Tibial artery (tissue), 4 donors: Measurements from ENCODE around the gene OSMR.

Experiments used
- DNase-seq, 2 donors: peaks; one replicate each; pipeline ENCODE4 v3.0.0-alpha.2; 2019
- H3K27ac ChIP-seq, 2 donors: fragments of 200-600 bp; sonication (generic) in 1 of 2; 1 replicate in 1 of 2; 2 replicates in 1 of 2; pipeline ENCODE4 v1.5.1; 2018 to 2019; ENCODE audit warnings: mild to moderate bottlenecking in 1 of 2
- H3K27me3 ChIP-seq, 2 donors: fragments of 200-600 bp; sonication (generic) in 1 of 2; one replicate each; pipeline versions ENCODE4 v1.5.1 to v1.6.0; 2016 to 2019
- H3K36me3 ChIP-seq, 3 donors: fragments of 200-600 bp; sonication (generic) in 2 of 3; one replicate each; pipeline ENCODE4 v1.5.1; 2016 to 2019; ENCODE audit warnings: mild to moderate bottlenecking in 2 of 3
- H3K4me1 ChIP-seq, 4 donors: fragments of 200-600 bp; sonication (generic) in 2 of 4; 1 replicate in 3 of 4; 2 replicates in 1 of 4; pipeline ENCODE4 v1.5.1; 2016 to 2019
- H3K4me3 ChIP-seq, 2 donors: fragments of 200-600 bp; sonication (generic) in 1 of 2; 1 replicate in 1 of 2; 2 replicates in 1 of 2; pipeline ENCODE4 v1.5.1; 2018 to 2019; ENCODE audit warnings: mild to moderate bottlenecking in 2 of 2
- H3K9me3 ChIP-seq, 3 donors: fragments of 200-600 bp; sonication (generic) in 1 of 3; one replicate each; pipeline ENCODE4 v1.5.1; 2016 to 2019
- CTCF ChIP-seq, 2 experiments: fragments of 200-600 bp in 1 of 2; fragments of 450-650 bp in 1 of 2; IDR thresholded peaks; one replicate each; pipeline ENCODE4 v1.5.1; 2017 to 2019; ENCODE audit warnings: antibody characterized with exemption in 2 of 2, mild to moderate bottlenecking in 1 of 2, moderate library complexity in 1 of 2
- intact Hi-C: fragments of 100-400 bp; cut with DNase I; formaldehyde crosslinking; loops from one replicate; pipeline ENCODE4 v1.15.0; 2023; ENCODE audit warnings: low total_unique reads

Gene OSMR

GRCh38 chr5:38874948-38875456 lies 29.2 kb downstream of the OSMR start:
- H3K27me3 ChIP-seq, result no peaks in the 10 kb centered on the region
- no peak for DNase-seq
- H3K27ac ChIP-seq, result no peak overlapping the region
- intact Hi-C loops, result no loop called here
- H3K36me3 ChIP-seq, result peaks cover 23 to 46% (median 44%) of the 10 kb centered on the region in 3 donors
- TF ChIP-seq CTCF (IDR thresholded peaks at IDR 0.05), result no peak
- H3K4me3 ChIP-seq, result no peak overlapping the region
- H3K9me3 ChIP-seq, result no peaks in the 10 kb centered on the region
- peaks cover 0 to 23% (median 19%) of the 10 kb centered on the region in 4 donors for H3K4me1 ChIP-seq

GRCh38 chr5:38878391-38879077 lies 32.7 kb downstream of the OSMR start:
- Histone ChIP-seq H3K36me3 (peaks cover 46 to 78% (median 72%) of the 10 kb centered on the region in 3 donors), H3K27ac (no peak overlapping the region), H3K9me3 (no peaks in the 10 kb centered on the region), H3K4me1 (no peaks in the 10 kb centered on the region), H3K27me3 (no peaks in the 10 kb centered on the region), H3K4me3 (no peak overlapping the region)
- intact Hi-C loops, result loop anchor here (1.0 kb wide), 1 partner anchor 19 kb away; no protein-coding TSS in a partner anchor
- no peak for TF ChIP-seq CTCF (IDR thresholded peaks at IDR 0.05)
- DNase-seq, result no peak

DNA sequence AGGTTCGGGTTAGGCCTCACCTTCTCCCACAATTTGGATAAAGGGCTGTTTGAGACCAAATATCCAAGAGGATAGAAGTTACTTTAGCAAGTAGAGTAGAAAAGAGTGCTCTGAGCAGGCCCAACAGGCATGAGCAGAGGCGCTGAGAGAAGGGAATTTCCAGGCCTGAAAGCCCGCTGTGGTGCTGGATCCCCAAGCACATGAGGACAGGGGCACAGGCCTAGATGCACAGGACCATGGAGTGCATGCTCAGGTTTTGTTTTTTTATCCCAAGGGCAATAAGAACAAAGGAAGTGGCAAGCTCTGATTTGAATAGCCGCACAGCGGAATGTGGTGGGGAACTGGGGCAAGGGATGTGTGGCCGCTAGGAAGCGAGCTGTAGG lies 33.3 kb downstream of the OSMR start:
- DNase-seq, result no peak
- no peaks in the 10 kb centered on the region for H3K27me3 ChIP-seq
- no peaks in the 10 kb centered on the region for H3K4me1 ChIP-seq
- no peak overlapping the region for H3K27ac ChIP-seq
- TF ChIP-seq CTCF (IDR thresholded peaks at IDR 0.05), result no peak
- no peak overlapping the region for H3K4me3 ChIP-seq
- no peaks in the 10 kb centered on the region for H3K9me3 ChIP-seq
- peaks cover 51 to 84% (median 77%) of the 10 kb centered on the region in 3 donors for H3K36me3 ChIP-seq
- intact Hi-C loops, result no loop called here

DNA sequence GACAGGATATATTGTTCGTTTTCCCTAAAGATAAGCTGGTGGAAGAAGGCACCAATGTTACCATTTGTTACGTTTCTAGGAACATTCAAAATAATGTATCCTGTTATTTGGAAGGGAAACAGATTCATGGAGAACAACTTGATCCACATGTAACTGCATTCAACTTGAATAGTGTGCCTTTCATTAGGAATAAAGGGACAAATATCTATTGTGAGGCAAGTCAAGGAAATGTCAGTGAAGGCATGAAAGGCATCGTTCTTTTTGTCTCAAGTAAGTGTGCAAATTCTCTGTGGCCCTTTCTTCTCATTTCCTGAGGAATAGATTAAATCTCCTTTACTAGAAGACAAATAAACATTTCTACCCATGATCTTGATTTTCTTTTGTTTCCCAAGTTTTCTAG lies 38.0 kb downstream of the OSMR start:
- Histone ChIP-seq H3K36me3 (peaks cover 65 to 87% (median 85%) of the 10 kb centered on the region in 3 donors), H3K4me1 (no peaks in the 10 kb centered on the region), H3K9me3 (no peaks in the 10 kb centered on the region), H3K27ac (no peak overlapping the region), H3K4me3 (no peak overlapping the region), H3K27me3 (no peaks in the 10 kb centered on the region)
- DNase-seq, result no peak
- intact Hi-C loops, result no loop called here
- no peak for TF ChIP-seq CTCF (IDR thresholded peaks at IDR 0.05)

DNA sequence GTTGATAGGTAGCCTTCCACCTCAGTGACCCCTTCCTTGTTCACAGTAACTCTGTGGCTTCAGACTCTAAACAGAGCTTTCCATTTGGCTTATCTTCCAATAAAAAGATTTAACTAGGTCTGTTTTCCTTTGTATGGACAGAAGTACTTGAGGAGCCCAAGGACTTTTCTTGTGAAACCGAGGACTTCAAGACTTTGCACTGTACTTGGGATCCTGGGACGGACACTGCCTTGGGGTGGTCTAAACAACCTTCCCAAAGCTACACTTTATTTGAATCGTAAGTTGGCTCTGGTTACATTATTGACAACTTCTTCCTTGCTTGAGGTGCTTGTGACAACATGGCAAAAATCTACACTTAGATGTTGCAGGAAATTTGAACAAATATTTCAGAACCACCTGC lies 39.4 kb downstream of the OSMR start:
- intact Hi-C loops, result no loop called here
- no peak for DNase-seq
- TF ChIP-seq CTCF (IDR thresholded peaks at IDR 0.05), result no peak
- H3K27me3 ChIP-seq, result no peaks in the 10 kb centered on the region
- H3K9me3 ChIP-seq, result no peaks in the 10 kb centered on the region
- no peak overlapping the region for H3K4me3 ChIP-seq
- peaks cover 65 to 76% (median 75%) of the 10 kb centered on the region in 3 donors for H3K36me3 ChIP-seq
- H3K4me1 ChIP-seq, result no peaks in the 10 kb centered on the region
- no peak overlapping the region for H3K27ac ChIP-seq
